AG09309 (cell line): ENCODE measurements around the gene INKA2.

Experiments
- DNase-seq: peaks from one replicate; pipeline ENCODE4 v3.0.0-alpha.2; 2010; ENCODE audit warnings: low read depth
- H3K4me3 ChIP-seq: 2 replicates; pipeline ENCODE4 v1.5.1; 2011; ENCODE audit warnings: mild to moderate bottlenecking, low read depth, low read length, moderate library complexity; ENCODE audit not compliant: control insufficient read depth
- CTCF ChIP-seq: IDR thresholded peaks from 2 replicates; pipeline ENCODE4 v1.5.1; 2011; ENCODE audit warnings: mild to moderate bottlenecking, low read depth, low read length, inconsistent platforms; ENCODE audit not compliant: insufficient read depth, control insufficient read depth; ENCODE audit errors: missing control alignments

Gene INKA2

GRCh38 chr1:111734856-111735255 is 4.3 kb downstream of the INKA2 start:
- DNase-seq, result no peak
- no peak for TF ChIP-seq CTCF
- no peak overlapping the region for H3K4me3 ChIP-seq

DNA sequence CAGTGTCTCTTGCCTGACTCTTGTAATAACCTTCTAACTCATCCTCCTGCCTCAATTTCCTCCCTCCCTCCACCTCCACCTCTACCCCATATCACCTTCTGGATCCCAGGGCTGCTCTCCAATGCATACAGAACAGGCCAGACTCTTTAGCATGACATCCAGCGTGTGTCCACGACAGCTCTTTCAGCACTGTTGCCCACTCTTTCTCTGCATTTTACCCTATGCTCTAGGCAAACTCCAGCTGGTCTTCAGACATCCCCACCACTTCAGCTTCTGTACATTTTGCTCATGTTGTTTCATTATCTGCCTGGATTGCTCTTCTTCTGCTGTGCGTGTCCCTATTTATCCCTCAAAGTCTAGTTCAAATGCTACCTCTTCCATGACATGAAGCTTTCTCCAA is 4.8 kb downstream of the INKA2 start:
- no peak for TF ChIP-seq CTCF

DNA sequence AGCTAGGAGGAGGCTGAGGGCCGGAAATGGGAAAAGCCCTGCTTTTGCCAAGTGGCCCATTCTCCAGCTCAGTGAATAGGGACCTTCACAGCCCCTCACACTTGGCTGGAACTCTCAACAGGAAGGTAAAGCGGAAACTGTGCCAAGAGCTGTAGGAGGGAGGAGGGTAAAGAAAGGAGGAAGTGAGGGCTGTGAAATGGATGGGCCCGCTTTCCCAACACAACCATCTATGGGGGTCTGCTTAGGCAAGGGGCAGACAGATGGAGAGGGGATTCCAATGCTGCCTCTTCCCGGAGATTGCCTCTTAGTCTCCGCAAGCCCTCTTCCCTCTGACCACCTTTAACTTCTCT is 5.2 kb downstream of the INKA2 start:
- no peak for TF ChIP-seq CTCF
- H3K4me3 ChIP-seq, result no peak overlapping the region
- DNase-seq, result no peak

More for the DNA sequence above, 4.8 kb downstream of the INKA2 start:
- H3K4me3 ChIP-seq, result no peak overlapping the region
- DNase-seq, result no peak

DNA sequence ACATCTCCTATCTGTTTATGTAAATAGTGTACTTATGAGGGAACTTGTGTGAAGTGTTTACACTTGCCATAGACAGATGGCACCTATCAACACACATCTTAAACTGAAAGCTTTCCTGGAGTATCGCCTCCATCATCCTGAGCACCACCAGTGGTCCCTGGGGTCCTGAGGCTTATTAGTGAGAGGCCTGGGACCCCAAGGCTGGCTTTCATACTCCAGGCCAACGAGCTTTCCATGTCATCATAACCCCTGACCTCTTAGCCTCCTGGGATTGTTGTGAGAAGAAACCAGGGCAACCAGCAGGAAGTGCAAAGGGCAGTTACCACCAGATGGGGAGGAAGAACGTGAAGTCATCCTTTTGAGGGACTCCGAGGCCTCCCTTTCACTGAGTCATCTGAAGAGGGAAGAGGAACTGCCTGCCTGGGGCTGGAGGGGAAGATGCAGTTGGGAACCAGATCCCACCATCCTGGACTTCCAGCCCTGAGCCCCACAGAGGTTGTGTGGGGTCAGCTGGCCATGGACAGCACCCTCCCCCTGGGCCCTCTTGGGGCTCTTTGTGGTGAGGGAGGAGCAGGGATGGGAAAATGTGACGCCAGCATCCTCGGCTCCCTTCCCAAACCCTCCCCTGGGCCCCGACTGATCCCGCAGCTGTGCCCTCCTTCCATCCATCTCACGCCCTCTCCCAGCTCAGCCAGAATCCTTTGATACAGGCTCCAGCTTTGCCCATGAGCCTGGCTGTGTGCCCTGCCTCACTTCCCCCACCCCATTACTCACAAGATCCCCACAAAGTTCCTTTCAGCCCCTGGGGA is 5.8 kb downstream of the INKA2 start:
- no peak for TF ChIP-seq CTCF
- H3K4me3 ChIP-seq, result no peak overlapping the region
- peak; percentile 40 for DNase-seq

- no peak for TF ChIP-seq CTCF
- no peak overlapping the region for H3K4me3 ChIP-seq
- no peak for DNase-seq
Measured at GRCh38 chr1:111732718-111733117, 6.5 kb downstream of the INKA2 start.

DNA sequence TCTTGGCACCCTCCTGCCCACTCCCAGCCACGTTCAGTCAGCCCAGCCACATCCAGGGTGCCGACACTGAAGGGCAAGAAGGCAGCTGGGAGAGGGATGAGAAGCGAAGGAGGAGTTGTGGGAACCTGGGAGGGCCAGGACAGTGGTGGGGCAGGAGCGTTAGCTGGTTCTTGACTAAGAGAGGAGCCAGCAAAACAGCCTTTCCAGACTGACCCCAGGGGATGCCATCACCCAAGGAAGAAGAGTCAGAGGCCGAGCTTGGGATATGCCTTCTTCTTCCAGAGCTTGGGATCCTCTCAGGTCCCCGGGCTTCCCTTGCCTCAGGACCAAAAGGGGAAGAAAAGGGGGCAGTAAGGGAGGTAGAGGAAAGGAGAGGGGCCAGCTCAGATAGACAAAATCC is 7.2 kb downstream of the INKA2 start:
- no peak overlapping the region for H3K4me3 ChIP-seq
- no peak for DNase-seq
- TF ChIP-seq CTCF, result no peak
